ENCODE data around the gene RBM47. TPM values are rescaled to one million over a fixed set of nuclear protein-coding genes. Genes with fewer than 3 reads are reported as not detected.

Gene RBM47
- polyA plus RNA-seq, 1 experiment, result 0.62 TPM

GRCh38 chr4:40526741-40527140 is 102.9 kb downstream of the RBM47 start:
- Histone ChIP-seq H3K4me3 (ENCODE audit: low read depth, low read length) (no peak overlapping the region), H3K9me3 (ENCODE audit: control insufficient read depth, insufficient read depth, low read length) (no peaks in the 10 kb centered on the region), H3K27me3 (ENCODE audit: control insufficient read depth, insufficient read depth, low read length) (no peaks in the 10 kb centered on the region), H3K27ac (ENCODE audit: low read depth, low read length) (no peak overlapping the region)
- no peak for DNase-seq (ENCODE audit: low read depth, low spot score)
- no peak for TF ChIP-seq CTCF (IDR thresholded peaks at IDR 0.05; ENCODE audit: low read depth, low read length)
- POLR2A ChIA-PET, result interaction anchor here (0.7 kb wide), 2 partner anchors 15 to 24 kb away, joined by 3 to 10 read pairs; no protein-coding TSS in a partner anchor
- CTCF ChIA-PET, result no interaction called here

GRCh38 chr4:40525752-40526598 is 103.7 kb downstream of the RBM47 start:
- peak; percentile 45 for DNase-seq (ENCODE audit: low read depth, low spot score)
- ChIA-PET CTCF (interaction anchor here (1.9 kb wide), 1 partner anchor 209 kb away, joined by 5 read pairs; no protein-coding TSS in a partner anchor), POLR2A (no interaction called here)

GRCh38 chr4:40524366-40525041 is 105.2 kb downstream of the RBM47 start:
- Histone ChIP-seq H3K4me3 (ENCODE audit: low read depth, low read length) (no peak overlapping the region), H3K27me3 (ENCODE audit: control insufficient read depth, insufficient read depth, low read length) (no peaks in the 10 kb centered on the region), H3K9me3 (ENCODE audit: control insufficient read depth, insufficient read depth, low read length) (no peaks in the 10 kb centered on the region), H3K27ac (ENCODE audit: low read depth, low read length) (no peak overlapping the region)
- no peak for DNase-seq (ENCODE audit: low read depth, low spot score)
- TF ChIP-seq CTCF (IDR thresholded peaks at IDR 0.05; ENCODE audit: low read depth, low read length), result no peak
- POLR2A ChIA-PET, result no interaction called here
- CTCF ChIA-PET, result interaction anchor here (1.9 kb wide), 1 partner anchor 207 kb away, joined by 5 read pairs; no protein-coding TSS in a partner anchor

More at GRCh38 chr4:40525752-40526598, 103.7 kb downstream of the RBM47 start:
- Histone ChIP-seq H3K27ac (ENCODE audit: low read depth, low read length) (peak overlapping the region; percentile 39), H3K9me3 (ENCODE audit: control insufficient read depth, insufficient read depth, low read length) (no peaks in the 10 kb centered on the region), H3K4me3 (ENCODE audit: low read depth, low read length) (no peak overlapping the region), H3K27me3 (ENCODE audit: control insufficient read depth, insufficient read depth, low read length) (no peaks in the 10 kb centered on the region)
- no peak for TF ChIP-seq CTCF (IDR thresholded peaks at IDR 0.05; ENCODE audit: low read depth, low read length)

GRCh38 chr4:40523581-40523980 is 106.1 kb downstream of the RBM47 start:
- POLR2A ChIA-PET, result interaction anchor here (0.7 kb wide), 1 partner anchor 54 kb away, joined by 3 read pairs; no protein-coding TSS in a partner anchor
- CTCF ChIA-PET, result no interaction called here
- TF ChIP-seq CTCF (IDR thresholded peaks at IDR 0.05; ENCODE audit: low read depth, low read length), result no peak
- no peaks in the 10 kb centered on the region for H3K27me3 ChIP-seq (ENCODE audit: control insufficient read depth, insufficient read depth, low read length)
- no peaks in the 10 kb centered on the region for H3K9me3 ChIP-seq (ENCODE audit: control insufficient read depth, insufficient read depth, low read length)
- DNase-seq (ENCODE audit: low read depth, low spot score), result no peak
- no peak overlapping the region for H3K4me3 ChIP-seq (ENCODE audit: low read depth, low read length)
- H3K27ac ChIP-seq (ENCODE audit: low read depth, low read length), result no peak overlapping the region

- ChIA-PET POLR2A (no interaction called here), CTCF (interaction anchor here (0.6 kb wide), 1 partner anchor 9 kb away, joined by 3 read pairs; no protein-coding TSS in a partner anchor)
- Histone ChIP-seq H3K27me3 (ENCODE audit: control insufficient read depth, insufficient read depth, low read length) (no peaks in the 10 kb centered on the region), H3K4me3 (ENCODE audit: low read depth, low read length) (no peak overlapping the region), H3K27ac (ENCODE audit: low read depth, low read length) (no peak overlapping the region), H3K9me3 (ENCODE audit: control insufficient read depth, insufficient read depth, low read length) (no peaks in the 10 kb centered on the region)
- DNase-seq (ENCODE audit: low read depth, low spot score), result no peak
- TF ChIP-seq CTCF (IDR thresholded peaks at IDR 0.05; ENCODE audit: low read depth, low read length), result no peak
Observed at GRCh38 chr4:40521957-40522356, 107.7 kb downstream of the RBM47 start.
